ENCODE measurements around the gene SCAF4. TPM values are rescaled to one million over a fixed set of nuclear protein-coding genes. Genes with fewer than 3 reads are reported as not detected.
"Not testable (repeated sequence)": the region's sequence is repeated elsewhere in the genome, so short reads cannot be mapped to it uniquely, and the experiment has no call there.

The SCAF4 gene
- polyA plus RNA-seq, 2 of the 4 experiments (the other 2 are of a cell fraction): 10.4 to 16.6 TPM

DNA sequence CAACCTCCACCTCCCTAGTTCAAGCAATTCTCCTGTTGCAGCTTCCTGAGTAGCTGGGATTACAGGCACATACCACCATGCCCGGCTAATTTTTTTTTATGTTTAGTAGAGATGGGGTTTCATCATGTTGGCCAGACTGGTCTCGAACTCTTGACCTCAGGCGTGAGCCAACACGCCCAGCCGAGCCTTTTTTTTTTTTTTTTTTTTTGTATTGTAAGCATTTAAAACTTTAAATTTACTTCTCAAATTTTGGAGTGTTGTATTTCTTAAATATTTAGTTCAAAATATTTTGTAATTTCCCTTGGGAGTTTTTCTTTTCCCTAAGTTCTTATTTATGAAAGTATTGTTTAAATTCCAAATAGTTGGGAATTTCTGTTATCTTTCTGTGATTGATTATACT is 9.2 kb upstream of the SCAF4 start:
- DNase-seq (ENCODE audit: low read depth in 1 of 2, low spot score in 1 of 2): no peak
- ATAC-seq: no peak
- POLR2A ChIA-PET: no interaction called here
- Histone ChIP-seq H3K9me3 (no peaks in the 10 kb centered on the region), H3K4me2 (no peak overlapping the region), H3K4me1 (no peaks in the 10 kb centered on the region), H3K4me3 (no peak overlapping the region), H3K27ac (no peak overlapping the region)
- WGBS (ENCODE audit: missing lambda C conversion rate): 90% methylated on average over 5 of the region's 5 CpGs
- no peak for TF ChIP-seq CTCF (IDR thresholded peaks at IDR 0.05)
- TF ChIP-seq HOXB5 (CRISPR knock-in tag; IDR thresholded peaks at IDR 0.05): no peak
- TF ChIP-seq CBX8 (IDR thresholded peaks at IDR 0.05): no peak
- TF ChIP-seq NFE2L2 (conservative IDR thresholded peaks at IDR 0.05; ENCODE audit: low read length): no peak
- TF ChIP-seq POLR2A (IDR thresholded peaks at IDR 0.05; ENCODE audit: low read length): no peak
- no peak for TF ChIP-seq HOXA7 (CRISPR knock-in tag; IDR thresholded peaks at IDR 0.05)
- TF ChIP-seq, protein P1, sequence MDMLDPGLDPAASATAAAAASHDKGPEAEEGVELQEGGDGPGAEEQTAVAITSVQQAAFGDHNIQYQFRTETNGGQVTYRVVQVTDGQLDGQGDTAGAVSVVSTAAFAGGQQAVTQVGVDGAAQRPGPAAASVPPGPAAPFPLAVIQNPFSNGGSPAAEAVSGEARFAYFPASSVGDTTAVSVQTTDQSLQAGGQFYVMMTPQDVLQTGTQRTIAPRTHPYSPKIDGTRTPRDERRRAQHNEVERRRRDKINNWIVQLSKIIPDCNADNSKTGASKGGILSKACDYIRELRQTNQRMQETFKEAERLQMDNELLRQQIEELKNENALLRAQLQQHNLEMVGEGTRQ (IDR thresholded peaks at IDR 0.05): no peak
- no peak for TF ChIP-seq FOSL2 (IDR thresholded peaks at IDR 0.05)
- TF ChIP-seq FOSL2 (CRISPR knock-in tag; IDR thresholded peaks at IDR 0.05): no peak
- TF ChIP-seq, protein P2, sequence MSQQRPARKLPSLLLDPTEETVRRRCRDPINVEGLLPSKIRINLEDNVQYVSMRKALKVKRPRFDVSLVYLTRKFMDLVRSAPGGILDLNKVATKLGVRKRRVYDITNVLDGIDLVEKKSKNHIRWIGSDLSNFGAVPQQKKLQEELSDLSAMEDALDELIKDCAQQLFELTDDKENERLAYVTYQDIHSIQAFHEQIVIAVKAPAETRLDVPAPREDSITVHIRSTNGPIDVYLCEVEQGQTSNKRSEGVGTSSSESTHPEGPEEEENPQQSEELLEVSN (IDR thresholded peaks at IDR 0.05; ENCODE audit: borderline replicate concordance, low read depth): no peak
- no peak for TF ChIP-seq TFCP2L1 (CRISPR knock-in tag; IDR thresholded peaks at IDR 0.05)
- no peak for TF ChIP-seq FOXS1 (CRISPR knock-in tag; IDR thresholded peaks at IDR 0.05)
- TF ChIP-seq MAFK (IDR thresholded peaks at IDR 0.05; ENCODE audit: partially characterized antibody): no peak
- TF ChIP-seq MYC (IDR thresholded peaks at IDR 0.05; ENCODE audit: borderline replicate concordance, low read length): no peak
- FAIRE-seq: no peak
- CTCF ChIA-PET: no interaction called here

DNA sequence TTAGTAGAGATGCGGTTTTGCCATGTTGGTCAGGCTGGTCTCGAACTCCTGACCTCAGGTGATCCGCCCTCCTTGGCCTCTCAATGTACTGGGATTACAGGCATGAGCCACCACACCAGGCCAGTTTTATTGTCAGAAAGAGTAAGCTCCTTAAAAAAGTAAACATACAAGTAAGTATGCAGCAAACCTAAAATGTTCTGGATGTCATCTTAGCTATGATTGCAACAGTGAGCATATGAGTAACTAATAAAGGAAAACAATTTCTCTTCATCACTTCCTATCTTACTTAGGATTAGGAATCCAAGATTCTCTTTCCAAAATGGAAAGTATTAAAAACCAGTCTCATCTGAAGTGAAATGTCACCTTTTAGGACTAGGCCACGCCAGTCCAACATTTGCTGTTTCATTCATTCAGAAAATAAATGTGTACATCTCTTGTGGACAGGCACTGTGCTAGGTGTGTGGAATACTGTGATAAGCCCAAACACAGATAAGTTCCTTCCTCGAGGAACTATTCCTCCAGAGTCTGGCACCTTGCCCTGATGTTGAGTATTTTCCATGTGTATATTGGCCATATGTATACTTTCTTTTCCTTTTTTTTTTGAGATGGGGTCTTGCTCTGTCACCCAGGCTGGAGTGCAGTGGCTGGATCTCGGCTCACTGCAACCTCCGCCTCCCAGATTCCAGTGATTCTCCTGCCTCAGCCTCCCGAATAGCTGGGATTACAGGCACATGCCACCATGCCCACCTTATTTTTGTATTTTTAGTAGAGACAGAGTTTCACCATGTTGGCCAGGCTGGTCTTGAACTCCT is 5.9 kb upstream of the SCAF4 start:
- 81% methylated on average over 8 of the region's 8 CpGs for WGBS (ENCODE audit: missing lambda C conversion rate)
- H3K4me1 ChIP-seq; DNase-seq (ENCODE audit: low read depth in 1 of 2, low spot score in 1 of 2); H3K9me3 ChIP-seq; H3K27ac ChIP-seq; H3K4me2 ChIP-seq; POLR2A ChIA-PET; ATAC-seq; FAIRE-seq; H3K4me3 ChIP-seq; CTCF ChIA-PET: not testable (repeated sequence)

GRCh38 chr21:31735511-31735992 is 3.6 kb upstream of the SCAF4 start:
- CTCF ChIA-PET: no interaction called here
- ATAC-seq (no peak), DNase-seq (ENCODE audit: low read depth in 1 of 2, low spot score in 1 of 2) (no peak), FAIRE-seq (no peak)
- no peak overlapping the region for H3K27ac ChIP-seq
- no peaks in the 10 kb centered on the region for H3K9me3 ChIP-seq
- TF ChIP-seq, protein P3, sequence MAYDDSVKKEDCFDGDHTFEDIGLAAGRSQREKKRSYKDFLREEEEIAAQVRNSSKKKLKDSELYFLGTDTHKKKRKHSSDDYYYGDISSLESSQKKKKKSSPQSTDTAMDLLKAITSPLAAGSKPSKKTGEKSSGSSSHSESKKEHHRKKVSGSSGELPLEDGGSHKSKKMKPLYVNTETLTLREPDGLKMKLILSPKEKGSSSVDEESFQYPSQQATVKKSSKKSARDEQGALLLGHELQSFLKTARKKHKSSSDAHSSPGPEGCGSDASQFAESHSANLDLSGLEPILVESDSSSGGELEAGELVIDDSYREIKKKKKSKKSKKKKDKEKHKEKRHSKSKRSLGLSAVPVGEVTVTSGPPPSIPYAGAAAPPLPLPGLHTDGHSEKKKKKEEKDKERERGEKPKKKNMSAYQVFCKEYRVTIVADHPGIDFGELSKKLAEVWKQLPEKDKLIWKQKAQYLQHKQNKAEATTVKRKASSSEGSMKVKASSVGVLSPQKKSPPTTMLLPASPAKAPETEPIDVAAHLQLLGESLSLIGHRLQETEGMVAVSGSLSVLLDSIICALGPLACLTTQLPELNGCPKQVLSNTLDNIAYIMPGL (CRISPR knock-in tag; IDR thresholded peaks at IDR 0.05; ENCODE audit: borderline replicate concordance): no peak
- TF ChIP-seq FOXS1 (CRISPR knock-in tag; IDR thresholded peaks at IDR 0.05) (no peak), GATA3 (IDR thresholded peaks at IDR 0.05; ENCODE audit: borderline replicate concordance) (no peak)
- no peak overlapping the region for H3K4me2 ChIP-seq
- POLR2A ChIA-PET: no interaction called here
- no peak overlapping the region for H3K4me3 ChIP-seq
- peaks cover 7% of the 10 kb centered on the region; the same call in 2 of the 3 replicates for H3K4me1 ChIP-seq
- 65% methylated on average over 4 of the region's 4 CpGs for WGBS (ENCODE audit: missing lambda C conversion rate)

Measured in A549 (cell line).